A549 (cell line): Measurements from ENCODE around the gene KSR1.

Experiments
- CHD2 ChIP-seq: fragments of 150-350 bp; IDR thresholded peaks from 2 replicates; pipeline ENCODE4 v1.6.1; 2014; ENCODE audit warnings: low read length; ENCODE audit not compliant: partially characterized antibody
- NFE2L2 ChIP-seq: fragments of 150-350 bp; conservative IDR thresholded peaks from 2 replicates; pipeline ENCODE4 v1.6.1; 2014; ENCODE audit warnings: low read length
- POLR2A ChIP-seq: IDR thresholded peaks from 2 replicates; pipeline ENCODE4 v1.6.1; 2012; ENCODE audit warnings: mild to moderate bottlenecking, low read length

DNA sequence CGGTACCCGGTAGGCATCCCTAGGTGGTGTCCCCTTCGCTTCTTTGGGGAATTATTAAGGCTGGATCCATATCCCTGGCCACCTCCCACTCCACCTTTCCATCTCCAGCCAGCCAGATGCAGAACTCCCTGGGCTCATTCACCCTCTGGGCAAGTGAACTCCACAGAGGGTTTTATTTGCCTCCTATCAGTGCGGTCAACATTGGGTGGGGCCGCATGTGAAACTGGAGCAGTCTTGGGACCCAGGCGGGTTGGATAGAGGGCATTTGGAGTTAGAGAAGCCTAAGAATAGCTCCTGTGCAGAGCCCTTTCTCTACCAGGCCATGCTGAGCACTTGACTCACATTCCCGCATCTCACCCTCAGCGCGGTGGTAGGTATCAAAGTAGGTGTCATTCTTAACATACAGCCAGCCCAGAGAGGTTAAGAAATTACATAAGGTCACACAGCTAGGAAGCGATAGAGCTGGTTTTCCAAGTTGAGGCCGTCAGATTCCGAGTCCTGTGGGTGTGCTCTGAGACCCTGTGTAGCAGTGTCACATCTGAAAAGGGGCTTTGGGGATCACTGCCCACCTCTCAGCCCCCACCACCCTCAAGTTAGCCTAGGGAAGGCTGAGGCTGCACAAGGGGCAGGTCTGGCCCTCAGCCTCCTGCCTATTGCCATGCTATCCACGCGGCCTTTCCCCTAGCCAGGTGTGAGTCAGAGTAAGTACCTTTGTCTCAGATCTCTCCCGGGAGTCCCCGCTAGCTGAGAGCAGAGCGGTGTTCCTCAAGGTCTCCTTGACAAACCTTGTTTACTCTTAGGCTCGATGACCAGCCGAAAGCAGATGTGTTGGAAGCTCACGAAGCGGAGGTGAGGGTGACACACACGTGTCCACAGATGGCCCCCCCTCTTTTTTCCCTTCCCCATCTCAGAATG lies 147.9 kb downstream of the KSR1 start:
- TF ChIP-seq NFE2L2 (no peak), POLR2A (no peak), CHD2 (no peak)
